ENCODE data around the gene EDNRA.

Gene EDNRA

DNA sequence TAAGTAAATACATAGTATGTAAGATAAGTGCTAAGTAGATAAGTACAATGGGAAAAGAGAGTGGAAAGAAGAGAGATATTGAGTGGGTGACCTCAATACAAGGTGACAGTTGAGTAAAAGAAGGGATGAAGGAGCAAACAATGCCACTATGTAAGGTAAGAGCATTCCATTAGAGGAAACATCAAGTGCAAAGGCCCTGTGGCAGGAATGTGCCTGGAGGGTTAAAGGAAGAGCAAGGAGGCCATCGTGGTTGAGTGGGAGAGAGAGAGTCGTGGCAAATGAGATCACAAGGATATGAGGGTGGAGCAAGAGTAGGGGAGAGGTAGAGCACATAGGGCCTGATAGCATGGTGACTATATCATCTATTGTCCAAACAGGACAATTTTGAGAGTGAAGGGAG lies 13.4 kb downstream of the EDNRA start:
- DNase-seq (ENCODE audit: low spot score) = no peak
- TF ChIP-seq, protein P1, sequence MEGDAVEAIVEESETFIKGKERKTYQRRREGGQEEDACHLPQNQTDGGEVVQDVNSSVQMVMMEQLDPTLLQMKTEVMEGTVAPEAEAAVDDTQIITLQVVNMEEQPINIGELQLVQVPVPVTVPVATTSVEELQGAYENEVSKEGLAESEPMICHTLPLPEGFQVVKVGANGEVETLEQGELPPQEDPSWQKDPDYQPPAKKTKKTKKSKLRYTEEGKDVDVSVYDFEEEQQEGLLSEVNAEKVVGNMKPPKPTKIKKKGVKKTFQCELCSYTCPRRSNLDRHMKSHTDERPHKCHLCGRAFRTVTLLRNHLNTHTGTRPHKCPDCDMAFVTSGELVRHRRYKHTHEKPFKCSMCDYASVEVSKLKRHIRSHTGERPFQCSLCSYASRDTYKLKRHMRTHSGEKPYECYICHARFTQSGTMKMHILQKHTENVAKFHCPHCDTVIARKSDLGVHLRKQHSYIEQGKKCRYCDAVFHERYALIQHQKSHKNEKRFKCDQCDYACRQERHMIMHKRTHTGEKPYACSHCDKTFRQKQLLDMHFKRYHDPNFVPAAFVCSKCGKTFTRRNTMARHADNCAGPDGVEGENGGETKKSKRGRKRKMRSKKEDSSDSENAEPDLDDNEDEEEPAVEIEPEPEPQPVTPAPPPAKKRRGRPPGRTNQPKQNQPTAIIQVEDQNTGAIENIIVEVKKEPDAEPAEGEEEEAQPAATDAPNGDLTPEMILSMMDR (IDR thresholded peaks at IDR 0.05; ENCODE audit: extremely low read depth, missing control alignments) = no peak

DNA sequence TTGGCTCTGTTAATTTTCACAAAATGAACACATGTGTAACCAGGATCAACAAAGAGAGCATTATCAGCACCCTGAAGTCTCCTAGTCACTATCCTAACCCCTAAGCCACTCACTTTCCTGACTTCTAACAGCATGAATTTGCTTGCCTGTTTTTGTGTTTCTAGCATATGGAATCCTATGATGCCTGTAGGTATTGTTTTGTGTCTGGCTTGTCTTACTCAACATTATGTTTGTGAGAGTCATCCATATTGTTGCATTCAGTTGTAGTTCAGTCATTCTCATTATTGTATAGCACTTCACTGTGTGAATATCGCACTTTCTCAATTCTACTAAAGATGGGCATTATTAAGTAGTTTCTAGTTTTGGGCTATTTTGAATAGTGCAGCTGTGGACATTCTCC lies 15.6 kb downstream of the EDNRA start:
- DNase-seq (ENCODE audit: low spot score) = no peak
- TF ChIP-seq, protein P1 (IDR thresholded peaks at IDR 0.05; ENCODE audit: extremely low read depth, missing control alignments) = no peak

DNA sequence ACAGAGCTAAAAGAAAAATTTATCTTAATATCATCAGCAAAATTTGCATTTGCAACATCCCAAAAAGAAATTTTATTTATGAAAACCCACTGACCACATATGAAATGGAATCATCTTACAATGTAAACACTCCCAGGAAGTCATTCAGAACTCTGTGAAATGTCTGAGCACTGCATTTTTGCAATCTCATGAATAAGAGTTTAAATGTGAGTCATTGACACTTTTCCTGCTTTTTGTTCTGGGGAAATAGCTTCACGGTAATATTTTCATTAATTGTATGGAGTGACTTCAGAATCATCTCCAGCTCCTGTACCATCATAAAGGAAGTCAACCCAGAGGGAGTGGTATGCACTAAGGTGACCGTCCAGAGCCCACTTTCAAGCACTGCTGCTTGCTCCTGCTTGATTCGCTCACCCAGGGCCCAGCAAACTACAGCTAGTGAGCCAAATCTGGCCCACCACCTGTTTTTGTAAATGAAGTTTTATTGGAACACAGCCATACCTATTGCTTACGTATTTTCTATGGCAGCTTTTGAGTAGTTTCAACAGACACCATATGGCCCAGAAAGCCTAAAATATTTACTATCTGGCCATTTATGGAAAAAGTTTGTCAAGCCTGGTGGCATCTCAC lies 17.2 kb downstream of the EDNRA start:
- DNase-seq (ENCODE audit: low spot score) = no peak

DNA sequence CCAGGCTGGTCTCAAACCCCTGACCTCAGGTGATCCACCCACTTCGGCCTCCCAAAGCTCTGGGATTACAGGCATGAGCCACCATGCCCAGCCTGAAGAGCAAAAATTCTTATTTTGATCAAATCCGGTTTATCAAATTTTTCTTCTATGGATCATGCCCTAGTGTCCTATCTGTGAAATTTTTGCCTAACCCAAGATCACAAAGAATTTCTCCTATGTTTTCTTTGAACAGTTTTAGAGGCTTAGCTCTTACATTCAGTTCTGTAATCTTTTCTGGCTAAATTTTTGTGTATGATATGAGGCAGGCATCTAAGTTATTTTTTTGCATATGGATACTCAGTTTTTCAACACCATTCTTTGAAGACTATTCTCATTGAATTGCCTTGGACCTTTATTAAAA lies 27.4 kb downstream of the EDNRA start:
- no peak for DNase-seq (ENCODE audit: low spot score)
- TF ChIP-seq, protein P1 (IDR thresholded peaks at IDR 0.05; ENCODE audit: extremely low read depth, missing control alignments) = no peak

More for the DNA sequence above, 17.2 kb downstream of the EDNRA start:
- TF ChIP-seq, protein P1 (IDR thresholded peaks at IDR 0.05; ENCODE audit: extremely low read depth, missing control alignments) = no peak

DNA sequence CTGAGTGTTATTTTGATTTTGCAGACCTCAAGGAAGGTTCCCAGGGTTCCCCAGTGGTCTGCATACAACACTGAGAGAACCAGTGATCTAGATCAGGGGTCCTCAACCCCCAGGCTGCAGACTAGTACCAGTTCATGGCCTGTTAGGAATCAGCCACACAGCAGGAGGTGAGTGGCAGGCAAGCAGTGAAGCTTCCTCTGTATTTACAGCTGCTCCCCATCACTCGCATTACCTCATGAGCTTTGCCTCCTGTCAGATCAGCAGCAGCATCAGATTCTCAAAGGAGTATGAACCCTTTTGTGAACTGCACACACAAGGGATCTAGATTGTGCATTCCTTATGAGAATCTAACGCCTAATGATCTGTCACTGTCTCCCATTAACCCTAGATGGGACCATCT lies 28.5 kb downstream of the EDNRA start:
- no peak for DNase-seq (ENCODE audit: low spot score)
- TF ChIP-seq, protein P1 (IDR thresholded peaks at IDR 0.05; ENCODE audit: extremely low read depth, missing control alignments) = no peak

DNA sequence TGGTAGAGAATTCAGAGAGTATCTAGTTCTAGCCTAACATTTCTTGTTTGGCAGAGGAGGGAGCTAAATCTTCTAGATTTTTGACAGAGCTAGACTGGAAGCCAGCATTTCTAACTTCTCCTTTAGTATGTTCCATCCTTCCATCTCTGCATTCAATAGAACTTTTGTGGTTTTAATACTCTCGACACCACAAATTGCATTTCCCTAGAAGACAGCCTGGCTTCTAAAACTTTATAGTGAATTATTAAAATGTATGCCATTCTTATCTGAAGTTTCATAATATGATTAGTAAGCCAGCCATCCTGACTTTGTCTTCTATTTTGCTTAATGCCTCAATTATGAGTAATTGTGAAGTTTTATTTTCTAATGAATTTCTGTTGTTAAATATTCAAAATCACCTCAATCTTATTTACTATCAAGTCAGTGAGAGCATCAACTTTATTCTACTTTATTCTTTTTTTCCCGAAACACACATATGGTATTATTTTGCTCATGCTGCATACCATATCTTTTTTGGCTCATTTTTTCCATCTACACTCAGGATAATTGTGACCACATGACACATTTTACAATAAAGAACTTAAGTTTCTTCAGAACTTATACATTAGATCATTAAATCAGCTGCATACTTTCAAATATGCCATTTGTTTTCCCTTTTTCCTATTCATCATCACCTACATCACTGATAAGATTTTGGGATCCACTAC lies 30.2 kb downstream of the EDNRA start:
- TF ChIP-seq, protein P1 (IDR thresholded peaks at IDR 0.05; ENCODE audit: extremely low read depth, missing control alignments) = no peak
- no peak for DNase-seq (ENCODE audit: low spot score)

DNA sequence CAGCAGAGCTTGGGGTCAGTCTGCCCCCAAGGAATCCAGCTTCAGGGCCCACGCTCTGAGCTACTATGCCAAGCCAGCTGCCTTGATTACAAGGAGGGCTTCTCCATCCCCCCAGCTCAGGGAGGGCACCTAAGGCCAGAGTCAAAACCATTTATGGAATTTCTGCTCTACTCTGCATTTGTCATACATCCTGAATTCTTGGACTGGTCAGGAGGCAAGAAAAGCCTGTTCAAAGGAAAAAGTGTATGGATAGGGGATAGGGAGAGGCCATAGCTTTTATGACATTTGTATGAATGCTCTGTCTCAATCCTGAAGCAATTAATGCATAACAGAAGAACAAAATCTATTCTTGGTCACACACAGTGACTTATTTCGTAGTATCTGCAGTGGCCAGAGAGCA lies 32.2 kb downstream of the EDNRA start:
- DNase-seq (ENCODE audit: low spot score) = no peak
- TF ChIP-seq, protein P1 (IDR thresholded peaks at IDR 0.05; ENCODE audit: extremely low read depth, missing control alignments) = no peak

Measured in GM20000 (cell line).